ENCODE measurements around the gene DEAF1.

DEAF1 gene

GRCh38 chr11:721741-722345 is 26.8 kb upstream of the DEAF1 start:
- peak; percentile 40 for DNase-seq

GRCh38 chr11:721247-721740 is 26.3 kb upstream of the DEAF1 start:
- DNase-seq = no peak

- DNase-seq = no peak
Observed at GRCh38 chr11:720642-721246, 25.7 kb upstream of the DEAF1 start.

- DNase-seq = no peak
Observed at GRCh38 chr11:720017-720641, 25.1 kb upstream of the DEAF1 start.

- DNase-seq = no peak
Observed at GRCh38 chr11:719214-720016, 24.4 kb upstream of the DEAF1 start.

GRCh38 chr11:714436-714835 is 19.4 kb upstream of the DEAF1 start:
- DNase-seq = no peak

- no peak for DNase-seq
Observed at GRCh38 chr11:709109-709997, 14.3 kb upstream of the DEAF1 start.

- no peak for DNase-seq
Observed at GRCh38 chr11:708511-708910, 13.5 kb upstream of the DEAF1 start.

GRCh38 chr11:707817-708420 is 12.9 kb upstream of the DEAF1 start:
- DNase-seq = no peak

GRCh38 chr11:706957-707816 is 12.2 kb upstream of the DEAF1 start:
- DNase-seq = no peak

- DNase-seq = no peak
Observed at GRCh38 chr11:706439-706956, 11.5 kb upstream of the DEAF1 start.

GRCh38 chr11:705646-706438 is 10.8 kb upstream of the DEAF1 start, which contains the start of gene EPS8L2:
TSS of gene EPS8L2 (plus strand) at chr11:706231. CDS start at chr11:709408, 3,177 bp downstream.
- DNase-seq = no peak

GRCh38 chr11:704781-705645 is 10.0 kb upstream of the DEAF1 start:
- no peak for DNase-seq

GRCh38 chr11:704228-704674 is 9.2 kb upstream of the DEAF1 start:
- DNase-seq = no peak

- no peak for DNase-seq
Observed at GRCh38 chr11:703506-703905, 8.5 kb upstream of the DEAF1 start.

- DNase-seq = no peak
Observed at GRCh38 chr11:702462-703461, 7.7 kb upstream of the DEAF1 start.

- no peak for DNase-seq
Observed at GRCh38 chr11:701741-702461, 6.9 kb upstream of the DEAF1 start.
